Forelimb muscle (tissue), 1 donor: ENCODE data around the gene ABHD8. TPM values are rescaled to one million over a fixed set of nuclear protein-coding genes. Genes with fewer than 3 reads are reported as not detected.

ENCODE experiments used
- DNase-seq: peaks from one replicate; pipeline ENCODE4 v3.0.0-alpha.2; 2013; ENCODE audit warnings: low read depth
- polyA plus RNA-seq: library from polyadenylated mRNA; unstranded; fragments of 120-200 nt; gene quantifications from one replicate; pipeline ENCODE4 v1.2.1, GENCODE V29; 2013; ENCODE audit not compliant: insufficient read length

The ABHD8 gene, protein sequence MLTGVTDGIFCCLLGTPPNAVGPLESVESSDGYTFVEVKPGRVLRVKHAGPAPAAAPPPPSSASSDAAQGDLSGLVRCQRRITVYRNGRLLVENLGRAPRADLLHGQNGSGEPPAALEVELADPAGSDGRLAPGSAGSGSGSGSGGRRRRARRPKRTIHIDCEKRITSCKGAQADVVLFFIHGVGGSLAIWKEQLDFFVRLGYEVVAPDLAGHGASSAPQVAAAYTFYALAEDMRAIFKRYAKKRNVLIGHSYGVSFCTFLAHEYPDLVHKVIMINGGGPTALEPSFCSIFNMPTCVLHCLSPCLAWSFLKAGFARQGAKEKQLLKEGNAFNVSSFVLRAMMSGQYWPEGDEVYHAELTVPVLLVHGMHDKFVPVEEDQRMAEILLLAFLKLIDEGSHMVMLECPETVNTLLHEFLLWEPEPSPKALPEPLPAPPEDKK
- polyA plus RNA-seq: 7.9 TPM

DNA sequence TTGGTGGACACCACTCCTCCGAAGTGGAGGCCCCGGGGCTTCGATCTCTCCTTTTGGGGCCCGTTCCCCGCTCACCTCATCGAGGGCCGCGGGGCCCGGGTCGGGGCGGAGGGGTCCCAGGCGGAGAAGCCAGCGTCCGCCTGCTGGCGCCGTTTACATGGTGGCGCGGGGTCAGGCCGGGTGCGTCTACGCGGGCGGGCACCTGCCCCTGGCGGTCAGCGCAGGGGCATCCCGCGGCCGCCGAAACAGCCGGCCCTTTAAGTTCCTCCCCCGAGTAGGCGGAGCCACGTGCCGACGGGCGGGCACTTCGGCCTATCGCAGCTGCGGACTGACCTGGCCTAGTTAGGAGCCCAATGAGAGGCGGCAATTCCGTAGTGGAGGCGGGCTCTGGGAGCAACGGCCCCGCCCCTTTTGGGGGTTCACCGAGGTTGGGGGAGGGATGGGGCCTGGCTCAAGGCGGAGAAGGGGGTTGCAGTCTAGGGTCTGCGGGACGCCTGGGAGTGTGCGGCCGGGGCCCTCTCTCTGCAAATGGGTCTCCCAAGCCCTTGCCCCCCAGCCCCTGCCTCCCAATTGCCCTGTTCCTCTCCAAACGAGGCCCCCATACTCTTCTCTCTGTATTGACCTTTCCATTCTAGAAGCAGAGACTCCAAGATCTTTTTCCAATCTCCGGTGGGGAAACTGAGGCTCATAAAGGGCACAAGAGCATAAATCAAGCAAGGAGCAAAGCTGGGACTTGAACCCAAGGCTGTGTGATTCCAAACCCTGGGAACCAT, at the start of gene ABHD8:
Gene ABHD8 (minus strand): TSS at position 259 of the 773 bp plus-strand sequence. CDS start 1,809 bp downstream, outside the sequence.
- peak; percentile 88 for DNase-seq

- no peak for DNase-seq
Observed at GRCh38 chr19:17352608-17353280, 49.5 kb upstream of the ABHD8 start.

DNA sequence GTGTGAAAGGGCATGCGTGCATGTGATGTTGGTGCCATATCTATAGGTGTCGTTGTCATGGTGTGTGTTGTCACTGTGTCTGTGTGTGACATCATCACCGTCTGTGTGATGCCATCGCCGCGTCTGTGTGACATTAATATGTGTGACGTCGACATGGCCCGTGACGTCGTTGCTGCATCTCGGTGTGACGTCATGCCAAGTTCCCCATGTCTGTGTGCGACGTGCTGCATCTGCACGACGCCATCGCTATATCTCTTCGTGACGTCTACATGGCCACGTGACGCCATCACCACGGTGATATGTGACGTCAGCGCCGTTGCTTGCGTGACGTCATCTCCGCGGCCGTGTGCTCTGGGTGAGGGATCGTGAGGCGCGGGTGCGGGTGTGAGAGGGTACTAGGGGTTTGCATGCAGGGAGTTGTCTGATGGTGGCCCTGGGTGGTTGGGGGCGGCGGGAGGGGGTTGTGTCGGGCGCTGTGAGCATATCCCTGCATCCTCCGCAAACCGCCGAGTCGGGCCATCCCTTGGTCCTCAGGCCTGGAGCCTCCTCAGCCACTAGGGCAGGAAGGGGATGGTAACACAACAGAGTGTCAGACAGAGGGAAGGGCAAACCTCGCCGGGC, 48.7 kb upstream of the ABHD8 start:
- DNase-seq: no peak

GRCh38 chr19:17348700-17349099, 45.5 kb upstream of the ABHD8 start:
- no peak for DNase-seq

GRCh38 chr19:17347877-17348276, 44.7 kb upstream of the ABHD8 start:
- no peak for DNase-seq

GRCh38 chr19:17347361-17347760, 44.1 kb upstream of the ABHD8 start:
- DNase-seq: no peak

GRCh38 chr19:17346109-17346671, 43.0 kb upstream of the ABHD8 start:
- no peak for DNase-seq

DNA sequence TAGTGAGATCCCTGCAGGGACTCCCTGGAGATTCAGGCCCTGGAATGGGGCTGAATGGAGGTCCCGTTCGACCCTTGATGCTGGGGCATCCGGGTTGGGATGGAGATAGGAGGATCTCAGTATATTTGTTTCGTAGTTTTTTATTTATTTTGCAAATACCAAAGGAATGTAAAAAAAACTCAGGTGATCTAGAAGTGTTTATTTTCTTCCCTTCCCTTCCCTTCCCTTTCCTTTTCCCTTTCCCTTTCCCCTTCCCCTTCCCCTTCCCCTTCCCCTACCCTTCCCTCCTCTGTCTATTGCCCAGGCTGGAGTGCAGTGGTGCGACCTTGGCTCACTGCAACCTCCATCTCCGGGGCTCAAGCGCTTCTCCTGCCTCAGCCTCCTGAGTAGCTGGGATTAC, 38.6 kb upstream of the ABHD8 start:
- DNase-seq: no peak

DNA sequence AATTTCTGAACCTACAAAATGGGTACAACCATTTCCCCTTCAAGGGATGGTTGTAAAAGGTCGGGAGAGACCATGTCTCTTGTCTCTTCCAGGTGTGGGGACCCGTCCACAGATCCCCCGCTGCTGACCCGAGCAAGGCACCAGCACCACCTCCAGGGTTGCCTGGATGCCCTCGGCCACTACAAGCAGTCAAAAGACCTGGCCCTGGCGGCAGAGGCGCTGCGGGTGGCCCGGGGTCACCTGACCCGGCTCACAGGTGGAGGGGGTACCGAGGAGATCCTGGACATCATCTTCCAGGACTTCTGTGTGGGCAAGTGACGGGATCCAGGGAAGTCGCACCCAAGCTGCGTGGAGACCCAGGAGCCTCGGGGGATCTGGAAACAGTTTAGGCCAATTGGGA, 38.2 kb upstream of the ABHD8 start:
- DNase-seq: no peak

DNA sequence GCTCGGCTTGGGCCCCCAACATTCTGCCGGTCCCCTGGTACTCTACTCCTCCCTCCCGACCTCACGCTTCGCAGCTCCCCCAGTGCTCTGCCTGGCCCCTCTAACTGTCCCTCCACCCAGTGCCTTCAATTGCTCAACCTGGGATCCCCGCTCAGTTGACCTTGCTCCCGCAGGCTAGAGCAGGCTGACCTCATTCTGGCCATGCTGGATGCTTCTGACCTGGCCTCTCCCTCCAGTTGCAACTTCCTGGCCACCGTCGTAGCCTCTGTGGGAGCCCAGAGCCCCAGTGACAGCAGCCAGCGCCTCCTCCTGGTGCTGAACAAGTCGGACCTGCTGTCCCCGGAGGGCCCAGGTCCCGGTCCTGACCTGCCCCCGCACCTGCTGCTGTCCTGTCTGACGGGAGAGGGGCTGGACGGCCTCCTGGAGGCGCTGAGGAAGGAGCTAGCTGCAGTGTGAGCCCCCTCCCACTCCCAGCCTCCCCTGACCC, 37.7 kb upstream of the ABHD8 start:
- DNase-seq: no peak

- no peak for DNase-seq
Observed at GRCh38 chr19:17340302-17340870, 37.2 kb upstream of the ABHD8 start.

DNA sequence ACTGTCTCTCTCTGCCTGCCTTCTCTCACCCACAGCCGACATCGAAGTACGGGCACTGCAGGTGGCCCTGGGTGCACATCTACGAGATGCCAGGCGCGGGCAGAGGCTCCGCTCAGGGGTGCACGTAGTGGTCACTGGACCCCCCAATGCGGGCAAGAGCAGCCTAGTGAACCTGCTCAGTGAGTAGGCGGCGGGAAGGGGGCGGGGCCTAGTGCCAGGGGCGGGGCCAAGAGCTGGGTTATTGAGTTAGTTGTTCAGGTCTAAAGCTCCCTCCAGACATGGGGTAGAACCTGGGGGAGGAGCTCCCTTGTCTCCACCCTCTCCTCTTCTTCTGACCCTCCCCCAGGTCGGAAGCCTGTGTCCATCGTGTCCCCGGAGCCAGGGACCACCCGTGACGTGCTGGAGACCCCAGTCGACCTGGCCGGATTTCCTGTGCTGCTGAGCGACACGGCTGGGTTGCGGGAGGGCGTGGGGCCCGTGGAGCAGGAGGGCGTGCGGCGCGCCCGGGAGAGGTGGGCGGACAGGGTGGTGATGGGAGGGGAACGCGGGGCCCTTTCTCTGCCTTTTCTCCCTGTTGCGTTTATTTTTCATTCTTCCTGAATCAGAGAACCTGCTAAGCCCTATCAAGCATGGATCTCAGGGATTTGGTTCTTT, 36.0 kb upstream of the ABHD8 start:
- DNase-seq: no peak

GRCh38 chr19:17338433-17339078, 35.3 kb upstream of the ABHD8 start:
- DNase-seq: no peak

- DNase-seq: no peak
Observed at GRCh38 chr19:17337675-17338432, 34.6 kb upstream of the ABHD8 start.

- DNase-seq: peak; percentile 97
Observed at GRCh38 chr19:17336872-17337674, 33.8 kb upstream of the ABHD8 start, which contains the start of gene GTPBP3. TSS of gene GTPBP3 (plus strand) at chr19:17337553. CDS start at chr19:17337612, 59 bp downstream.

DNA sequence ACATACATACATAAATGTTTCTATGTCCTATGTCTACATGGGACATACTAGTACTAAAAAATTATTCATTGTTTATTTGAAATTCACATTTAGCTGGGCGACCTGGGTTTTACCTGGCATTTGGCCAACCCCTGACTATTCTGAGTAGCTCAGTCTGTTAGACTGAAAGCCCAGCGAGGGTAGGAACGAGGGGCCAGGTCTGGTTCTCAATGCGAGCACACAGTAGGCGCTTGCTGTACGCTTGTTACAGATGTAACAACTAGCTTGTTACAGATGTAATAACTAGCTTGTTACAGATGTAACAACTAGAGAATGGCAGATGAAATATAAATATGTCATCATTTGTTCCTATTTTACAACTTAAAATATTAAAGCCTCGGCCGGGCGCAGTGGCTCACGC, 32.4 kb upstream of the ABHD8 start:
- no peak for DNase-seq

DNA sequence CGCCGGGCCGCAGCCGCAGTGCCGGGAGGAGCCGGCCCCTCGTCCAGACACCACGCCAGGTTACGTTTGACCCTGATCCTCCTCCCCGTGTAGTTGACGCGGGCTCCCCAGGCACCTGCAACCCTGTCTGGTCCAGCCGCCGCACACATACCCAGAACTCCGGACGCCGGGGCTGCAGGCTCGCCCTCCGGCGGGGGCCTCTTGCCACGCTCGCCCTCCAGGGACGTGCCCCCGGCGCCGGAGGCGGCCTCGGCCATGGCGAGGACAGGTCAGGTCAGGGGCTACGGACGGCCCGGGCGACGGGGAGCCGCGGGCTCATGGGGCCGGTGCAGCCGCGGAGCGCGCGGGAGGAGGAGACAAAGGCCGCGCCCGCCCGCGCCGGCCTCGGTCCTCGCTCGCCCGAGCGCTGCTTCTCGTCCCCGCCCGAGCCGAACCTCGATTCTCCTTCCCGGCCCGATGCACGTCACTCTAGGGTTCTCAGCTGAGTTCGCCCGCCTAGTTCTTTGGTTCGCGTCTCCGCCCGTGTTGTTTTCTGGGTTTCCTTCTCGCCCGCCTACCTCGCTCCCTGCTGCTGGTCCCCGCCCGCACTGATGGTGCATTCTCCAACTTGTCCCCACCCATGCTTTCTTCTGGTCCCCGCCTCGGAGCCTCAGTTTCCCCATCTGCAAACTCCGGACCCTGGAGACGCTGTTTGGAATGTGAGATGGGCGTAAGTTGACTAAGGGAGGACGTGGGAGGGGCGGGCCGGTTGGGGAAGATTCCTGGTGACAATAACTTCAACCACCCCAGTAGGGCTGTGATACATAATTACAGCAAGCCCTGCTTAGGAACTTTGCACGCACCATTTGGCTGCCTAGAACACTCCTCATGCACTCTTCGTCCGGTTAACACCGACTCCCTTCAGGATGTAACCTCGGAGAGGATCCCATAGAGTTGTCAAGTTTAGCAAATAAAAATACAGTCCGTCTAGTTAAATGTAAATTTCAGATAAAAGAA, 31.5 kb upstream of the ABHD8 start, which contains the start of gene ANO8:
Gene ANO8 (minus strand): TSS at position 442 of the 996 bp plus-strand sequence. CDS start 185 bp downstream, at position 257.
- peak; percentile 93 for DNase-seq
